ENCODE measurements around the gene ZNF668. TPM values are rescaled to one million over a fixed set of nuclear protein-coding genes. Genes with fewer than 3 reads are reported as not detected.

The ZNF668 gene
- total RNA-seq: 10 to 100 TPM; 18.0 to 20.5 TPM

DNA sequence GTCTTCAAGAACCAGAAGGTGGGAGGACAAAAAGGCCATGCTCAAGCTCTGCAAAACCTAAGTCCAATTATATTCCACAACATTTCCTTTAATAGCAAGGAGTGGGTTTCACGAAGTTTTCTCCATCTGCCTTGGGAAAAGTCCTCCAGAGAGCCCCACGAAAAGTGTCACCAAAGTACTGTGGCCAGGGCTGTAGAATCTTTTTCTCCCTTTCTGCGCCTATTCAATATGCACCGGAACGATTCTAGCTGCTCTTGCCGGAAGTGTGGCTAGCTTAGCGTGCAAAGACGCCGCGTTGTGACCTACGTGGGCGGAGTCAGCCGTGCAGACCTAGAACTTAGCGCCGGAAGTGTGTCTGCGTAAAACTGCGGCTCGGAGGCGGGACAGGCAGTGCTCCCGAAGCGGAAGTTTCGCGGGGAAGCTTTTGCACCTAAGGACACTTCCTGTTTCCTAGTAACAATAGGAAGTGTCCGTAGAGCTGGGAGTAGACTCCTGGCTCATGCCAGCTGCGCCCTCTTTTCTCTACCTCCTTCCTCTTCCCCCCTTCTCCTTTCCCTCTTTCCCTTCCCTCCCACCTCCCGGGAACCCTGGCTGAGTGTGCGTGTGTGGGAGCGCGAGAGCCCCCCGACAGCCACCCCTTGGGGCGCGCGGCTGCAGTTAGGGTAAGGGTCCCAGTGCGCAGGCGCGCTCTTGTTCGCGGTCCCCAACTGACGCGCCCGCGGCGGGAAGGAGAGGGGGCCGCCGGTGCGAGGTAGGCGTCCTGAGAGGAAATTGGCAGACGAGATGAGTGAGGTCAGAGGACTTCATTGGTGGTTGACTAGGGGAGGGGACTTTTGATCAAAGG, at the start of gene ZNF668, which contains the start of gene ZNF646:
Gene ZNF668 (minus strand): TSS at position 271 of the 844 bp plus-strand sequence. CDS start 9,781 bp downstream, outside the sequence.
Gene ZNF646 (plus strand): TSS at position 453 of the 844 bp plus-strand sequence. CDS start 1,903 bp downstream, outside the sequence.
- DNase-seq (peak; percentile 100), ATAC-seq (peak; percentile 79)
- CTCF ChIA-PET: interaction anchor here (0.8 to 2.4 kb wide), 15 partner anchors 10 to 503 kb away, joined by 3 to 27 read pairs (median 4); partner anchors contain the start of genes HSD3B7, KAT8, PYCARD and STX4
- peaks cover 22% of the 10 kb centered on the region for H3K36me3 Mint-ChIP-seq
- no peaks in the 10 kb centered on the region for H3K27me3 Mint-ChIP-seq
- H3K4me3 Mint-ChIP-seq: peak within 1 kb of the TSS; percentile 96
- H3K9me3 Mint-ChIP-seq (ENCODE audit: low read depth): no peaks in the 10 kb centered on the region
- peak within 1 kb of the TSS; percentile 96 for H3K27ac Mint-ChIP-seq
- H3K4me1 Mint-ChIP-seq: peaks cover 45% of the 10 kb centered on the region

DNA sequence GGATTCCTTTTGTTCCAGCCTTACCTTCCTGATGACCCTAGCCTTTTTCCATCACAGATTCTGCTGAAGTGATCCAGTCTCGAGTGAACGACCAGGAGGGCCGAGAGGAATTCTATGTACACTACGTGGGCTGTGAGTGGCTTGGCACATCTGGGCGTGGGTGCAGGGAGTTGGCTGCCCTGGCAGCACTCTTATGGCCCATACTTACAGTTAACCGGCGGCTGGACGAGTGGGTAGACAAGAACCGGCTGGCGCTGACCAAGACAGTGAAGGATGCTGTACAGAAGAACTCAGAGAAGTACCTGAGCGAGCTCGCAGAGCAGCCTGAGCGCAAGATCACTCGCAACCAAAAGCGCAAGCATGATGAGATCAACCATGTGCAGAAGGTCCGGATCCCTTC, 46.1 kb upstream of the ZNF668 start:
- Mint-ChIP-seq H3K4me1 (peaks cover 18% of the 10 kb centered on the region), H3K27me3 (no peaks in the 10 kb centered on the region), H3K27ac (no peak overlapping the region), H3K4me3 (no peak overlapping the region), H3K36me3 (peaks cover 18% of the 10 kb centered on the region), H3K9me3 (ENCODE audit: low read depth) (no peaks in the 10 kb centered on the region)
- no peak for ATAC-seq
- DNase-seq: no peak
- CTCF ChIA-PET: interaction anchor here (4.6 kb wide), 1 partner anchor 23 kb away, joined by 25 read pairs; no protein-coding TSS in a partner anchor

DNA sequence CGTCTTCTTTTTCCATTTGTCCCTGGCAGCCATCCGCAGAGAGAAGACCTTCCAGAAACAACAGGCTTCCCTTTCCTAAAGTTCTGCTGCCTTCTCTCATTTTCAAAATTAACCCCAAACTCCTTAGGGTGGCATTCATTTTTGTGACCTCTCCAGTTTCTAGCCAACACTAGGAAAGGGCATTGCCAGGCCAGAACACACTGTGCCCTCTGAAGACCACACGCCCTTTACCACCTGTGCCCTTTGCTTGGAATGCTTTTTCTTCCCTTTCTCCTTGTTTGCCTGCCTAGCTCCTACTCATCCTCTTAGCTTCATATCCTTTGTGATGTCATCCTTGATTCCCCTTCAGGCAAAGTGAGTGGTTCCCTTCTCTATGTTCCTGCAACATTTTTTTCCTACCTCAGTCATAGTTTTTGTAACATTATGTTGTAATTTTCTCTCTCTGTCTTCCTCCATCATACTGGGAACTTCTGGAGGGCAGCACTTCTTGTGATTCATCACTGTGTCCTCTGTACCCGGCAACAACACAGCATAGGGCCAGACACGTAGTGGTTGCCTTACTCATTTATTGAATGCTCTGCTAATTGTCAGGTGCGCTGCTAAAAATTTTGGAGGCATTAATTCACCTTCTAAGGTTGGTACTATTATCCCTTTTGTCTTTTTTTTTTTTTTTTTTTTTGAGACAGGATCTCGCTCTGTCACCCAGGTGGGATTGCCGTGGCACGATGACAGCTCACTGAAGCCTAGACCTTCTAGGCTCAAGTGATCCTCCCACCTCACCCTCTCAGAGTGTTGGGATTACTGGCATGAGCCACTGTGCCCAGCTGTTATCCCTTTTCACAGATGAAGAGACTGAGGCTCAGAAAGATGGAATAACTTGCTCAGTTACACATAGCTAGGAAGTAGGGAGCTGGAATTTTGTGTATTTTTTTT, 44.4 kb upstream of the ZNF668 start:
- H3K9me3 Mint-ChIP-seq (ENCODE audit: low read depth): no peaks in the 10 kb centered on the region
- CTCF ChIA-PET: interaction anchor here (1.1 to 4.8 kb wide), 6 partner anchors 21 to 342 kb away, joined by 3 to 35 read pairs (median 6); partner anchors contain the start of genes HSD3B7, ZNF646 and ZNF668
- peak overlapping the region; percentile 87 for H3K4me3 Mint-ChIP-seq
- peak overlapping the region; percentile 82 for H3K27ac Mint-ChIP-seq
- H3K27me3 Mint-ChIP-seq: no peaks in the 10 kb centered on the region
- H3K4me1 Mint-ChIP-seq: peaks cover 25% of the 10 kb centered on the region
- ATAC-seq (no peak), DNase-seq (no peak)
- peaks cover 18% of the 10 kb centered on the region for H3K36me3 Mint-ChIP-seq

DNA sequence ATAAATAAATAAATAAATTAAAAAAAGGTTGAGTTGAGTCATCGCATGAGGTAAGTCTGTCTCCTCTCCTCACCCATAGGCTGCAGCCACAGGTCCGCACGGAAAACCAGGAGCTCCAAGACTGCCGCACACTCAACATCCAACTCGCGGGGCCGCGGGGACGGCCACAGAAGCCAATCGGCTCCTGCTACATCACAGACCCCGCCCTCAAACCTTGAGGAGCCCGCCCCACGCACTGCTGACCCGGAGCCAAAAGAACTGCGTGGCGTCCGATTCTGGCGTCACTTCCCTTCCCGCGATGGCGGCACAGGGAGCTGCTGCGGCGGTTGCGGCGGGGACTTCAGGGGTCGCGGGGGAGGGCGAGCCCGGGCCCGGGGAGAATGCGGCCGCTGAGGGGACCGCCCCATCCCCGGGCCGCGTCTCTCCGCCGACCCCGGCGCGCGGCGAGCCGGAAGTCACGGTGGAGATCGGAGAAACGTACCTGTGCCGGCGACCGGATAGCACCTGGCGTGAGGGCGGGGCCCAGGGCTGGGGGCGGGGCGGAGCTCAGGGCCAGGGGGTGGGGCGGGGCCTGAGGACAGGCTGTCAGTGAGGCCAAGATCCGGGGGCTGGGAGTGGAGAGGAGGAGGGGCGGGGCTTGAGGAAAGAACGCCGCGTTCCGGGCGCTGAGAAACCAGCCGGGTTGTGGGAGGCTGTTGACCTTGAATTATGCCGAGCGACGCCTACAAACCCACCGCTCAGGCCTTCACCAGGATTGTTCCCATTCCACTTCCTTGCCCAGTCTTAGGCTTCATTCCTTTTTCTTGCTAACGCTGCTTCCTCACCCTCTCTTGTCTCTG, 43.6 kb upstream of the ZNF668 start, which contains the start of gene KAT8:
Gene KAT8 (plus strand): TSS at position 281 of the 839 bp plus-strand sequence. CDS start 18 bp downstream, at position 299.
- Mint-ChIP-seq H3K27me3 (no peaks in the 10 kb centered on the region), H3K4me3 (peak within 1 kb of the TSS; percentile 87), H3K9me3 (ENCODE audit: low read depth) (no peaks in the 10 kb centered on the region), H3K36me3 (peaks cover 19% of the 10 kb centered on the region), H3K4me1 (peaks cover 25% of the 10 kb centered on the region), H3K27ac (peak within 1 kb of the TSS; percentile 83)
- ATAC-seq (peak; percentile 96), DNase-seq (peak; percentile 99)
- CTCF ChIA-PET: interaction anchor here (0.6 to 4.8 kb wide), 14 partner anchors 8 to 343 kb away, joined by 3 to 35 read pairs (median 4); partner anchors contain the start of genes BCKDK, HSD3B7, ZNF646 and ZNF668

DNA sequence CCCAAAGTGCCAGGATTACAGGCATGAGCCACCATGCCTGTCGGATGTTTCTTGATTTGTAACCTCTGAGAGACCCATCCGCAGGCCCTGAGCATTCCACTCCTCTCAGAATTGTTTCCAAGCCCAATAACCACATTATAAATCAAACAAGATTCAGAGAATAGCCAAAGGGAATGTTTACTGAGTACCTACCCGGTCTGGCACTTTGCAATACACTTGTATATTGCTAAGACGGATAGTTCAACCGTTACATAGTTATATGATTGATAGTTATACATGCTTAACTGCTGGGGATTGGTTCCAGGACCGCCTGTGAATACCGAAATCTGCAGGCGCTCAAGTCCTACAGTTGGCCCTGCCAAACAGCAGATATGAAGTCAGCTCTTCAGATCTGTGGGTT, 40.4 kb upstream of the ZNF668 start:
- peaks cover 18% of the 10 kb centered on the region for H3K36me3 Mint-ChIP-seq
- CTCF ChIA-PET: interaction anchor here (4.8 kb wide), 1 partner anchor 28 kb away, joined by 35 read pairs; no protein-coding TSS in a partner anchor

DNA sequence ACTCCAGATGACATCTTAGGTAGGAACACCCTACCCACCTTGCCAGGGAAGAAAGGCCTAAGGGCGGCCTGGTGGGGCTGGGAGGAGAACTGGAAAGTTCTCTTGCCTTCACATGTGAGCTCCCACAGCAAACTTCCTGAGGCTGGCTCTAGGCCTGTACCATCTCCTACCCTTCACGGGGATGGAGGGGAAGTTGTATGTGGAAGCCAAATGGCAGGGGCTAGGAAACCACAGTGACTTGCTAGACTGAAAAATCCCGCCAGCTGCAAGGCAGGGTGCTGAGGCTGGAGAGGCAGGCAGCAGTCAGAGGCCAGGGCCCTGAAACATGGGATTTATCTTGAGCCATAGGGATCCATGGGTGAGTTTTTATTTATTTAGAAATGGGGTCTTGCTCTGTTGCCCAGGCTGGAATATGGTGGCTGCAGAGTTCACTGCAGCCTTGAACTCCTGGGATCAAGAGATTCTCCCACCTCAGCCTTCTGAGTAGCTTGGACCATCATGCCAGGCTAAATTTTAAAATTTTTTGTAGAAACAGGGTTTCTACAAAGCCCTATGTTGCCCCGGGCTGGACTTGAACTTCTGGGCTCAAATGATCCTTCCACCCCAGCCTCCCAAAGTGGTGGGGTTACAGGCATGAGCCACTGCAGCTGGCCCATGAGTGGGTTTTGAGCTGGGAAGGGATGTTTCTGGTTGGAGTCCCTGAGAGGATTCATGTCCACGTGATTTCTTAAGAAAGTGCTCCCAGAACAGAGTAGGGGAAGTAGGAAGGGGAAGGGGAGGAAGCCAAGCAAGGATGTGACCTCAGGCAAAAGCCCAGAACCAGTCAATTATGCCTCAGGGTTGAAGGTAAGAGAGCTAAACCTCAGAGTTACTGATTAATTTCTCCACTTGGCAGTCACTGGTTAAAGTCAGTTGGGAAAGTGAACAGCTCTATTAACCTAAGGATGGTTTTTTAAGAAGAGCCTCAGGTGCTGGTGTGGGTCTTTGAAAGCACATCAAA, 39.4 kb upstream of the ZNF668 start:
- H3K4me1 Mint-ChIP-seq: peaks cover 29% of the 10 kb centered on the region
- H3K4me3 Mint-ChIP-seq: no peak overlapping the region
- CTCF ChIA-PET: interaction anchor here (1.4 kb wide), 1 partner anchor 12 kb away, joined by 4 read pairs; no protein-coding TSS in a partner anchor
- H3K27ac Mint-ChIP-seq: peak overlapping the region; percentile 52
- peaks cover 17% of the 10 kb centered on the region for H3K36me3 Mint-ChIP-seq
- DNase-seq (no peak), ATAC-seq (no peak)
- no peaks in the 10 kb centered on the region for H3K9me3 Mint-ChIP-seq (ENCODE audit: low read depth)
- no peaks in the 10 kb centered on the region for H3K27me3 Mint-ChIP-seq

More for the DNA sequence above, 40.4 kb upstream of the ZNF668 start:
- Mint-ChIP-seq H3K4me3 (no peak overlapping the region), H3K9me3 (ENCODE audit: low read depth) (no peaks in the 10 kb centered on the region), H3K27me3 (no peaks in the 10 kb centered on the region), H3K27ac (no peak overlapping the region), H3K4me1 (peaks cover 29% of the 10 kb centered on the region)
- no peak for DNase-seq
- no peak for ATAC-seq

DNA sequence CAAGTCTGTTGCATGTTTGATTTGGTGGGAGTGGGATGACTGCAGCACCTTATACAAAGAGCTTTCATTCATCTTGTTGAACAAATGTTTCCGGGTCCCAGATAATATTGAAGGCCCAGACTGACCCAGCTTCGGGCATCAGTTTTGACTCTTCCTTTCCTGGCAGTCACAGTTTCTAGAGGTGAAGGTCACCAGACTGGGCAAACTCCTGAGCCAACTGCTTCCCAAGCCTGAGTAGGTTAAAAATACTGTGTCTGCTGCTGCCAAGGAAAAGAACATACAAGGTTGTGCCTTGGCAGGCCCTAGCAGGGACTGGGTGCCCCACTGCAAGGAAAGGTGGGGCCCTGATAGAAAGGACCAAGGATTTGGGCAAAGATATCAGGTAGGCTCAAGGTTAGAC, 38.7 kb upstream of the ZNF668 start:
- ATAC-seq (no peak), DNase-seq (no peak)
- H3K27ac Mint-ChIP-seq: peak overlapping the region; percentile 27
- no peaks in the 10 kb centered on the region for H3K27me3 Mint-ChIP-seq
- H3K9me3 Mint-ChIP-seq (ENCODE audit: low read depth): no peaks in the 10 kb centered on the region
- peaks cover 27% of the 10 kb centered on the region for H3K4me1 Mint-ChIP-seq
- peaks cover 17% of the 10 kb centered on the region for H3K36me3 Mint-ChIP-seq
- H3K4me3 Mint-ChIP-seq: no peak overlapping the region
- CTCF ChIA-PET: interaction anchor here (1.4 kb wide), 1 partner anchor 12 kb away, joined by 4 read pairs; no protein-coding TSS in a partner anchor

DNA sequence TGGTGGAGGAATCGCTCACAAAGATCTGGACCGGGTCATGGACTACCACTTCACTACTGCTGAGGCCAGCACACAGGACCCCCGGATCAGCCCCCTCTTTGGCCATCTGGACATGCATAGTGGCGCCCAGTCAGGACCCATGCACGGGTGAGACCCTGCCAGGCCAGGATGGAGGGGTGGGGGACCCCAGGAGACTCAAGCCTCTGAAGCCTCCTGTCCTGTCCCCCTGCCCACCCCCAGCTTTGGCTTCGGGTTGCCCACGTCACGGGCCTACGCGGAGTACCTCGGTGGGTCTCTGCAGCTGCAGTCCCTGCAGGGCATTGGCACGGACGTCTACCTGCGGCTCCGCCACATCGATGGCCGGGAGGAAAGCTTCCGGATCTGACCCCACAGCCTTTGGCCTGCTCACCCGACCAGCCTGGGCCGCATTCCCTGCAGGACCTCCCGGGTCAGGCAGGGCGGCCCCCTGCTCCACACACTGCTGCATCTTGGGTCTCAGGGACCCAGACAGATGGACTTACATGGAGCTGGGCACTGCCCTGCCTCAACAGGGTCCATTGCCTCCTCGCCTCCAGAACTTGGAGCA, 37.9 kb upstream of the ZNF668 start:
- Mint-ChIP-seq H3K36me3 (peaks cover 17% of the 10 kb centered on the region), H3K27me3 (no peaks in the 10 kb centered on the region), H3K27ac (peak overlapping the region; percentile 13), H3K4me1 (peaks cover 29% of the 10 kb centered on the region), H3K4me3 (no peak overlapping the region), H3K9me3 (ENCODE audit: low read depth) (no peaks in the 10 kb centered on the region)
- CTCF ChIA-PET: interaction anchor here (1.2 to 1.4 kb wide), 2 partner anchors 11 to 31 kb away, joined by 3 to 4 read pairs; no protein-coding TSS in a partner anchor
- no peak for DNase-seq
- no peak for ATAC-seq

DNA sequence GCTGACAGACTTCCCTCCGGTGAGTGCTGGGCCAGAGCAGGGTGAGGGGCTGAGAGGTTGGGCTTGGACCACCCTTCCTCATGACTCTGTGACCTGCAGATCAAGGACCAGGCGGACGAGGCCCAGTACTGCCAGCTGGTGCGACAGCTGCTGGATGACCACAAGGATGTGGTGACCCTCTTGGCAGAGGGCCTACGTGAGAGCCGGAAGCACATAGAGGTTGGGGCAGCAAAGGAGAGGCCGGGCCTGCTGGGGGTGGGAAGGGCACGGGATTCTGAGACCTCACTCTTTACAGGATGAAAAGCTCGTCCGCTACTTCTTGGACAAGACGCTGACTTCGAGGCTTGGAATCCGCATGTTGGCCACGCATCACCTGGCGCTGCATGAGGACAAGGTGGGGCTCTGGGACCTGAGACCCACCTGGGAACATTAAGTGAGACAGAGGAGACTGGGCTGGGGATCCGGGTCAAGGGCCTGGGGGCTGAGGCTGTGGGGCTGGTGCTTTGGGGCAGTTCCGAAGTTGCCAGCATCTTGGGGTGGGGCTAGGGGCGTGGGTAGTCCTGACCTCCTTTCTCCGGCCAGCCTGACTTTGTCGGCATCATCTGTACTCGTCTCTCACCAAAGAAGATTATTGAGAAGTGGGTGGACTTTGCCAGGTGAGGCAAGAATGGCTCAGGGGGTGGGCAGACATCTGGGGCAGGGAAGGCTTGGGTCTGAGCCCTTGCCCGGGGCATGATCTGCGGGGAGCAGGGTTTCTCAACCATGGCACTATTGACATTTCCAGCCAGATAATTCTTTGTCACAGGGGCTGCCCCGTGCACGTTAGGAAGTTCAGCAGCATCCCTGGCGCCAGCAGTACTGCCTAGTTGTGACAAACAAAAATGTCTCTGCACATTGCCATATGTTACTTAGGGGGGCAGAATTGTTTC, 36.3 kb upstream of the ZNF668 start:
- Mint-ChIP-seq H3K36me3 (peaks cover 17% of the 10 kb centered on the region), H3K27ac (no peak overlapping the region), H3K9me3 (ENCODE audit: low read depth) (no peaks in the 10 kb centered on the region), H3K4me1 (peaks cover 29% of the 10 kb centered on the region), H3K4me3 (no peak overlapping the region), H3K27me3 (no peaks in the 10 kb centered on the region)
- CTCF ChIA-PET: no interaction called here
- DNase-seq (no peak), ATAC-seq (no peak)

DNA sequence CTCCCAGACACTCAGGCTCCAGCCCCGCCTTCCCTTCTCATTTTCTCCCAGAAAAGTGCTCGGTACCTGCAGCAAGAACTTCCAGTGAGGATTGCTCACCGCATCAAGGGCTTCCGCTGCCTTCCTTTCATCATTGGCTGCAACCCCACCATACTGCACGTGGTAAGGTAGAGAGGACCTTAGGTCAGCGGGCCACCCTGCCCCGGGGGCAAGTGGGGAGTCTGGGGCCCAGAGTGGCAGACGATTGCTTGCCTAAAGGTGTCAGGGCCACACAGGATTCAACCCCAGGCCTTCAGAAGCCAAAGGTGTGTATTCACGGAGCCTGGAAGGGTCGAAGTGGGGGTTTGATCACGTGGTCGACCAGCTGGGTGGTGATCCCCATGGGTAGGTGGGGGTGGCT, 35.6 kb upstream of the ZNF668 start:
- no peak for ATAC-seq
- peaks cover 29% of the 10 kb centered on the region for H3K4me1 Mint-ChIP-seq
- no peak for DNase-seq
- no peaks in the 10 kb centered on the region for H3K27me3 Mint-ChIP-seq
- H3K4me3 Mint-ChIP-seq: peak overlapping the region; percentile 66
- peak overlapping the region; percentile 38 for H3K27ac Mint-ChIP-seq
- H3K9me3 Mint-ChIP-seq (ENCODE audit: low read depth): no peaks in the 10 kb centered on the region
- CTCF ChIA-PET: no interaction called here
- peaks cover 17% of the 10 kb centered on the region for H3K36me3 Mint-ChIP-seq
